Amygdala (tissue), 56 donors: ENCODE measurements around the gene SLC9A9.

Experiments used
- DNase-seq, 56 donors: peaks; one replicate each; lab custom pipeline; 2025; lab: John Stamatoyannopoulos, UW

SLC9A9 gene

DNA sequence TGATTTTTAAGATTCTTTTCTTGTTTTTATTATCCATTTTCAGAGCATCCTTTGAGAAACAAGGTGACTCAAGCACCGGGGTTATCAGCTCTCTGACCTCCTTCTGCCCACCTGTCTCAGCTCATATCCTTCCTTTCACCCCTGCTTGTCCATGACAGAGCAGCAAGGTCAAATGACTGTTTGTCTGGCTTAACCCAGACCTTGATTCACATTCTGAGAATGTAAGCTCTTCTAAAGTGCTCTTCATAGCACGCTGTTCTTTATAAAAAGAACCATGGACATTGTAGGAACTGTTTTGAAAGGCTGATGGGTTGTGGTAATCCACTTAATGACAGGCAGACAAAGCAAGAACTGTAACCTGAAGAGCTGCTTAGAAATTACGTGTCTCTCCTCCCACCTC, 606.2 kb downstream of the SLC9A9 start:
- DNase-seq, result no peak

DNA sequence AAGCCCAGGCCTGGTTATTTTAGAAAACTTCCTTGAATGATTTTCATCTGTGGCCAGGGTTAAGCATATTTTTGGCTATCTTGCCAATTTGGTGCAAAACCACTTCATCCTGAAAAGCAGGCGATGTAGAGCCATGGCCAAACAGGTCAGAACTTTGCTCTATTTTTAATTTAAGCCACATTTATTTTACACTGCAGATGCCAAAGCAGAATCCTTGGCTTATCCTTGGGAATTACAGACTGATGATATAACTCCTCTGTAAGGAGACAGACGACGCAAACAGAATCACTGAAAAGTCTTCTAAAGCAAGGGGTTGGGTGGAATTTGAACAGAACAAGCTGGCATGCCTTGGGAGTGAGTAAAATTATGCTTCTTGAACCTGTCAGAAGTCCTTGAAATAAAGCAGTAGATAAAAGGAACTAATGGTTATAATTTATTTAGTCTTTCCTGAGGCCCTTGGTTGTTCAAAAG, 606.8 kb downstream of the SLC9A9 start:
- DNase-seq, result no peak

DNA sequence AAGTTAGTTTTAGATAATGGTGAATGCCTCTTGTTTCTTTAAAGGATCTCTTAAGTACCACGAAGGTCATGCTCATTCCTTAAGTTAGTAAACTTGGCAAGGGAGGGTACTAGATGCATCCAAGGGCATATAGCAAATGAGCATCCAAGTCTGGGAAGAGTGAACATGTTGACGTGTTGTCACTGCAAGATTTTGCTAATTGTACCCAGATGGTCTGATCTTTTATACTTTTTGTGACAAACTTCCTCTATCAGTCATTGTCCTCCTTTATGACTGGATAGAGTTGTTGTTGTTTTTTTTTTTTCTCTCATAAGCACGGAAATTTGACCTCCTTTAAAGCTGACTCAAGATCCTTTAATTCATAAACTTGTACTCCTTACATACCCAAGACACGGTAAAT, 607.4 kb downstream of the SLC9A9 start:
- no peak for DNase-seq

DNA sequence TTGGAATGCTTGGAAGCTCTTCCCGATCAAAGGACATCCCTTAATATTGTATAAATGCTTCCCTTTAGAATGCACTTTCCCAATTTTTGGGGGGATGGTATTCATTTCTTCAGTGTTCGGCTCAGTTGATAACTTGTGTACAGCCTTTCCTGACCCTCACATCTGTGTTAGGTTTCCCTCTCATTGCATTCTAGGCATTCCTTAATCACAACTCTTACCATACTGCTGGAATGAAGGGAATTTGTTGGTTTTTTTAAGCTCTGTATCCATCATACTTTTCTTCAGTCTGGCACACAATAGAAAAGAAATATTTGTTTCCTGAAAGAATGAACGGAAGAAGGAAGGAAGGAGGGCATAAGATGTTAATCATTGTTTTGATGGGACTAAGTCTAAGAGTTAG, 609.2 kb downstream of the SLC9A9 start:
- no peak for DNase-seq

DNA sequence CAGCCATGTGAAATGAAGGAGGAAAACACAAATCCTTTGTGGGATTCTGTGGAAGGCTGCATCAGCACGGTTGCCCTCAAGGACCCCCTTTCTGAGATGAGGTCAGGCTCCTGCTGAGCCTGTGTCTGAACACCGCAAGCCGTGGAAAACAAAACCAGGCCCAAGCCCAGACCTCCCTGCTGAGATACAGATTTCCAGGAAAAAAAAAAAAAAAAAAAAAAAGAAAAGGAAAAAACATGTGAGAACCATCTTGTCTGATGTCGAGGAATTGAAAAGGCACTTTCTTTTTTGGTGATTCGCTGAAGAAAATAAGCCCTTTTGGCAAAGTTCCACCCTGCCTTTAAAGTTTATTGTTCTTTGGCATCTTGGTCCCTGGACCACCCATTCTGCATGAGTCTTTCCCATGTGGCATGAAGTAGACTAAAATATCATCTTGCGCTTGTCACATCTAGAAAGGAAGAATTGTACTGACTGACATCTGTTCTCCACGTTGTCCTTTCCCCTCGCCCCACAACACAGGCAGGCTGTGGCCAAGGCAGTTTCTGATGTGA, 611.1 kb downstream of the SLC9A9 start:
- DNase-seq, result no peak

DNA sequence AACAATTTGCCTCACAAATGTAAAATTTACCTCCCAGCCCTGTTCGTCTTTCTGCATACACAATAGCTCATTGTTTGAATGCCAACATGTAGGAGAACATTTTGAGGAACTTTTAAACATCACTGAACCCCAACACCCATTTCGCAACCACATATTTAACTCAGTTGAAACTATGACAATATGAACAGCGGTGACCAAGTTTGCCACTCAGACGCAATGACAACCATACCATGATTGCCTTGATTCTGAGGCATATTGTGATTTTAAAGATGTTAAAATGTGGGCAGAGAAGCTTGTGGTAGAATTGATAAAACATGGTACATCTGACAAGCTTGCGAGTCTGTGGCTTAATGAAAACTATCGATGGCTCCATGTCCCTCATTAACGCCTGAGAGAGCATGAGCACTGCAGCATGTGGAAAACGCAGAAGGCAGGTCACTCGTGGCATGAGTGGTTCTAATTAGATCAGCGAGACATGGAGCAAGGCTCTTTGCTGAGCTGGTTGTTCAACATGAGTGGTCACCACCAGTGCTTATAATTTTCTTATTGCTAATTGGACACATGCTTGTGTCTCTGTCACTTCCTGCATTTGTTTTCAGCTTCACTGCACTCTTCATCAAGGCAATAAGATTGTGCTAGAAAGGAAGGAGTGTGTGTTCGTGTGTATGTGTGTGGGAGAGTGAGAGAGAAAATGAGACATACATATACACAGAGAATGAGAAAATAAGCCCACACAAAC, 611.9 kb downstream of the SLC9A9 start:
- DNase-seq, result no peak

DNA sequence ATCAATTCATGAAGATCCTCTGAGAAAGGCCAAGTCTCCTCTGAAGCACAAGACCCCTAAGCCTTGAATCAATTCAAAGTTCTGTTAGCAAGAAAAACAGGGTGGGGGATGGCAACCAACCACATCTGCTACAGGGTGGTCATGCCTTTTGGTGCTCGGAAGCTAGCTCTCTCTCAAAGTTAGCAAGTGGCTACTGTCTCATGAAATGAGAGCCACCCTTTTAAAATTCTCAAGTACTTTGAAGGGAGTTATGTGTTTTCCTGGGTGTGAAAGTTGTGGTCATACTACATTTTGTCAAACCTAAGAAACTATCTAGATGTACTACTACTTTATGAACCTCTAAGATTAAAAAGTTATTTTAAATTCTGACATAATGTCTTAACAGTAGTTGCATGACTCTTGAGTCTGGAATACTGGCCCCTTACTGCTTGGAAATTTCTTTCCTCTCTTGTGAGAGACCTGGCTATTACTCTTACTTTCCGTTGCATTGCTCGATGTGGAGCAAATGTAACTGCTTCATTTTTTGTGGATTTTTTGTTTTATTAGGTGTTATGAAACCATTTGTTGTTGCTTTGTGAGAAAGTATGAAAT, 612.6 kb downstream of the SLC9A9 start:
- DNase-seq, result no peak

DNA sequence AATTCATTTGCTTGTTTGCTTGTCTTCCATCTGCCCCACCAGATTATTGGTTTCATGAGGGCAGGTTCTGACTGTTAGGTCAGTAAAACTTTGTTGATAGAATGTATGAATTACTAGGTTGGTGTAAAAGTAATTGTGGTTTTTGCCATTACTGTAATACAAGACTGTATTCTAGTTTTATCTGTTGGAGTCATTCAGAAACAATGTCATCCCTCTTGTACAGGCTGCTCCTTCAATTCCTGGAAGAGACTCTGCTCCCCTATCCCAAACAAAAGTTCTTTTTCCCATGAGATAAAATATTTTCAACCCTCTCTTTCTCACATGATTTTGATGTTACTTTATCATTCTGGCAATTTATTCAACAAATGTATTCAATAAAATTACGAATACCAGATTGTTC, 613.7 kb downstream of the SLC9A9 start:
- no peak for DNase-seq

DNA sequence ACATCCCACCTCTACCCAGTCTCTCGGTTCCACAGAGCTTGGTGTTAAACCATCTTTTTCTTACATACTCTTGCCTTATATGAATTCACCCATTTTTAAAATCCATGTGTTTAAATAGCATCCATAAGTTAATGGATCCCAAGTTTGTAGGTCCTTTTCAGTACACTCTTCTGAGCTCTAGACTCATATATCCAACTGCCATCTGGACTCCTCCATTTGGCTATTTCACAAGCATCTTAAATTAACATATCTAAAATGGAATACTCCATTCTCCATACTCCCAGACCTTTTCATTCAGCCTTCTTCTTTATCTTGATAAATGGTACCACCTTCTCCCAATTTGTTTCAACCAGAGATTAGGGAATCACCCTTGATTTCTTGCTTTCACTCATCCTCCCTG, 615.3 kb downstream of the SLC9A9 start:
- no peak for DNase-seq

DNA sequence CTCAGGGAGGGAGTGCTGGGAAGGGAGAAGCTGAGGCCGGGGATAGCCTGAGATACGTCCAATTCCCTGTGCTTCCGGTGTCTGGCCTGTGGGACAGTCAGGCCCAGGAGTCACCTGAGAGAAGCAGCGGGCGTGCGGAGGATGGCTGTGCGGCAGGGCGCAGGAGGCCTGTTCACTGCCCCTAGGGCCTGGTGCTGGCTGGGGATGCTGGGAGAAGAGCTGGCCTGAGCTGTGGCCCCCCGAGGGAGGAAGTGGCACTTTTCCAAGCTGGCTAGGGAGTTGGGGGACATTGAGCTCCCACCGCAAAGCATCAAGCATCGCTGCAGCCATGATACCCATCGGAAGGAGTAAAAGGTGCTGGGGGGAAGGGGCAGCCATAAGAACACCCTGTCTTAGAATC, 619.9 kb downstream of the SLC9A9 start:
- no peak for DNase-seq

DNA sequence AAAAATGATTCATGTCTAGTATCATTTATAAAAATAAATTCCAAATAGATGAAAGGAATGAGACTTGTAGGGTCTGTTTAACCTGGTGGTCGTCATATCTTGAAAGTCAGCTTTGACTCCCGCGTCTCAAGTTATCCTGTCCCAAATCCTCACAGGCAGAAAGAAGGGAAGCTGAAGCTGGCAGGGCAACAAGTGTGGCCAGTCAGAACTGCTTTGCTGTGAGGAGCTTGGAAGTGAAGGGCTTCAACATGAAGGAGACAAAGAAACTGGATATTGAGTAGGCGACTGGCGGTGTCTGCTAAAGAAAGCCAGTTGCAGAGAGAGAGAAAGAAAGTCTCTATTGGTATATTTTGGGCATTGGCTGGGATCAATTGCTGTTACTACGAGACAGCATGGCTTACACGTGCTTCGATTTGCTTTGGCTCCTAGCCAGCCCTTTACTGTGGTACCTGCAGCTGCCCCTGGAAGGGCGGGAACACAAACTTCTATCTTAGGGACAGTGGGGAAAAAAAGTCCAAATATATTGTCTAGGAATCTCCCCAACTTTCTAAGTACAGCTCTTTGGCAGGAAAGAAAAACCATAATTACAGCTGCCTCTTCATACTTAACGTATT, 621.5 kb downstream of the SLC9A9 start:
- DNase-seq, result peak in 3 of 56 donors; percentile 1 to 16 (median 4)

DNA sequence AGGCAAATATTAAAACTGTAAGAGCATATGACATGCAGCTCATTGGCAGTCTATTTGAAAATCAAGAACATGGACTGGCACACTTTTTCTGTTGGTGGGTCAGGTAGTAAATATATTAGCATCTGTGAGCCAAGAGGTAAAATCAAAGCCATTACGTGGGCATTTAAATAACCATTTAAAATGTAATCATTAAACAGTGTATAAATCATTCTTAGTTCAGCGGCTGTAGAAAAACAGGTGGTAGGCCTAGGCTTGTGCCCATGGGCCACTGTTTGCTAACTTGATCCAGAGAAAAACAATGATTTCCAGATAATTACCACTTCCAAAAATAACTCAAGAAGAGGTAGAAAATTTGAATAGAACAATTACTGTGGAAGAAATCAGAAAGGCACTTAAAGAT, 623.6 kb downstream of the SLC9A9 start:
- no peak for DNase-seq

DNA sequence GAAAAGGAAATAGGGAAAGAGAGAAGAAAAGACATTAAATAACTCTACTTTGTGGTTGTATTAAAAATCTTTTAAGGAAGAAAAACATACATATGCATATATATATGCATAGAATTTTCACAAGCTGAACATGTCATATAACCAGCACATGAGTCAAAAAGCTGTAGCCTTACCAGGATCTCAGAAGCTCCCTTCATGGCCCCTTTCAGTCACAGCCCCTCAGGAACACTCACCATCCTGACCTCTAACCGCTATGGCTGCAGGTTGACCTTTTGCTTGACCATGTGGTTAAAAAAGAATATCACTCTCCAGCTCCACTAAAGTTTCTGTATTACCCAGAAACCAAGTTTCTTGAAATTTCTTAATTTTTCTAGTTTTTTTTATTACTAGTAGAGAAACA, 625.3 kb downstream of the SLC9A9 start:
- no peak for DNase-seq

DNA sequence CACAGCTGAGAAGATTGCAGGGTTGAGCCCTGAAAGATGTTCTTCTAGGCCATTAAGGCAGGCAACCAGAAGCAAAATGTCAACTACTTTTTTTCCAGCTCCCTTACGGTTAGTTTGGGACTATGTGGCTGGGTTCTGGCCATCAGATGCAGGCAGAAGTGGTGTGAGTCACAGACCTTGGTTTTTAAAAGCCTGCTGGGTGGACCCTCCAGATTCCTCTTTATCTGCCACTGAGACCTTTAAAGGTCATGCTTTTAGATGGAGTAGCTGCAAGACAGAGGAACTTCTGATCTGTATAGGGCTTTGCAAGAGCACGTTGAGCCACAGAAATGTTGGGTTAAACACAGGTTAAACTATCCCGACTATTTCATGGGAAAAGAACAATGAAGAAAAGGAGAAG, 625.8 kb downstream of the SLC9A9 start:
- DNase-seq, result no peak

DNA sequence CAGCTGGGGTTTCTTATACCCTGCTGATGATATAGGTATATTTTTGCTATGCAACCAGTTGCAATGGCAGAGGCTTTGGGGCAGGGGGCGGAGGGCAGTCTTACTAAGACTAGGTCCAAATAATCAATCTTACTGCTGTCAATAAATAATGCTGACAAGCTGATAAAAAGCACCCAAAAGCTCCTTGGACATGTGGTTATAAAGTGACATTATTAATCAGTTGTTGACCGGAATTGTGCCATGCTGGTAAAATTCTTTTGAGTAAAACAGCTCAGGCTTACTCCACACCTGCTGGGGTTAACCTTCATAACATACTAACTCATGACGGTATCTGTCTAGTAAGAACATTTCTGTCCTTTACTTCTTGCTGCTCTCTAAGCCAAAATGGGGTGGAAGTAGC, 626.8 kb downstream of the SLC9A9 start:
- no peak for DNase-seq

DNA sequence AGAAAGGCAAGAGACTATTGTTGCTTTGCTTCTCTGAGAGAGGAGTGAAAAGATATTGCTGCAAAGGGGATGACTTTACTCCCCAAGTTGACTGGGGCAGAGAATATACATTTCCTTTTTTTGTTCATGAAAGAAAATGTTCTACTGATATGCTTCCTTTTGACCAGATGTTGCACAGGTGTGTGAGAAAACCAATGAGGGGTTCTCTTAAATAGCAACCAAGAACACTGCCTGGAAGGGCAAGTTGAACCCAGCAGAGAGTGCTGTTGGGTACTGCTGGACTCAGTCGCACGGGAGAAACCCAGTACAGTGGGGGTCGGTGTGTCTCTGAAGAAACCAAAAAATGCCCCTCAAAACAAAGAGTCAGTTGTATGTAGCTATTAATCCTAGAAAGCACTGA, 627.5 kb downstream of the SLC9A9 start:
- no peak for DNase-seq

DNA sequence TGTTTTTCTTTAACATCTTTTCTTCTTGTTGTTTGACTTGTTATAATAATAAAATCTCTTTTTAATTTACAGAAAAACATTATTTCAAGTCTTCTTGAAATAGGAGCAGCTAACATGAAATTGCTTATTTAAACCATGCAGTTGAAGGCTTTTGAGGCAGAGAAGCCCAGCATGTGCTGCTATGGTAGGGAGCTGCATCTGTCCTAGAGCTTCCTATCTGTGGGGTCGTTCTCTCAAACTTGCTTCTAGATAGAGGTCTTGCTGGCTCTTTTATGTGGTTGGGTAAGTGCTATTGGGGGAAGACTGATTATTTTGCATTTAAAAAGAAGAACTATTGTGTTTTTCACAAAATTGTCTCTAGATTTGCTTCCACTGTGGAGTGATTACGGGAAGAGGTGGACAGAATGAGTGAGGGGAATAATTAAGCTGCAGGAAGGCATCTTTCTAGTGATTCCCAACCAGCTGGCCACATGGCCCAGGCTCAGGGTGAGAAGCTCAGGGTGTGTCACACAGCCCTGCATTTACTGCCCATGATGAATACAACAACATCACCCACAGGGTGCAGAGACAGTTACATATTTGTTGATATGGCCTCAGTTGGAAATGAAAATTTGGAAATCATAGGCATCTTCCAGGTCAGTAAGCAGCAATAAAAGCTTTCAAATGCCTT, 630.0 kb downstream of the SLC9A9 start:
- no peak for DNase-seq

DNA sequence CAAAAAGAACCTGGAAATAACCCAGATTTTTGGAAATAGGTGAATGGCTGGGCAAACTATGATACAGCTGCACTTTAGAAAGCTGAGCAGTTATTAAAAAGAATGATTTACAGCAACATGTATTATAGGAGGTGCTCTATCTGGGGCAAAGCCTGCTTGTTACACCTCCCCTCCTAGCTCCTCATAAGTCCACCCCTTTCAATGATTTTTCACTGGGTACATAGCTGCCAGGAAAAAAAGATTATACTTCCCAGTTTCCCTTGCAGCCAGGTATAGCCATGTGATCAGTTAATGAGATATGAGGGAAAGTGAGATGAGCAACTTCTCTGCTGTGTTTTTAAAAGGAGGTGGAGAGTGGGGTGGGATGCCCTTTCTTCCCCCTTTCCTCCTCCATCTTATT, 631.0 kb downstream of the SLC9A9 start:
- DNase-seq, result no peak

DNA sequence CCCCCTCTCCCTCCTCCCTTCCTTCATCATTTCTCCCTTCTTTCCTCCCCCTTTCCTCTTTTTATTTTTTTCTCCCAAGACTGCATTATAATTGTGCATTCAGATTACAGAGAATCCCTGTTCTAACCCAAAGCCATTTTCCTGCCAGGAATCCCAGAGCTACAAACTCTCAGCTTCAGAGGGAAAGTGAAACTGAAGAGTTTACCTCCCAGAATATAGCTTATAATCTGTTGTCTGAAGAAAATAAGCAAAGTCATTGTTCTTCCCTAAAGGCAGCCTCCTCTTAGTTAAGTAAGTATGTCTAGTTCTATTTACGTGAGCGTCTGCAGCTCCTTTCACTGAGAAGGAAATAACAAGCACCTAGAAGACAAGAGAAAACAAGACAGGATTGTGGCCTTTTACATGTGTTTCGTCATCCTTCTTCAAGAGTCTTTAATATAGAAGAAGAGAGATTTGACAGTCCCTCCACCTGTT, 631.5 kb downstream of the SLC9A9 start:
- DNase-seq, result no peak
